SIG-M5 (cell line): ENCODE results near the gene MYLK.
"Not testable (repeated sequence)": the region's sequence is repeated elsewhere in the genome, so short reads cannot be mapped to it uniquely, and the experiment has no call there.

Experiments used
- DNase-seq: peaks from one replicate; lab custom pipeline; 2025; lab: John Stamatoyannopoulos, UW

Gene MYLK

GRCh38 chr3:123723070-123723469, 161.1 kb downstream of the MYLK start:
- DNase-seq: no peak

- DNase-seq: no peak
Observed at GRCh38 chr3:123722456-123722855, 161.7 kb downstream of the MYLK start.

DNA sequence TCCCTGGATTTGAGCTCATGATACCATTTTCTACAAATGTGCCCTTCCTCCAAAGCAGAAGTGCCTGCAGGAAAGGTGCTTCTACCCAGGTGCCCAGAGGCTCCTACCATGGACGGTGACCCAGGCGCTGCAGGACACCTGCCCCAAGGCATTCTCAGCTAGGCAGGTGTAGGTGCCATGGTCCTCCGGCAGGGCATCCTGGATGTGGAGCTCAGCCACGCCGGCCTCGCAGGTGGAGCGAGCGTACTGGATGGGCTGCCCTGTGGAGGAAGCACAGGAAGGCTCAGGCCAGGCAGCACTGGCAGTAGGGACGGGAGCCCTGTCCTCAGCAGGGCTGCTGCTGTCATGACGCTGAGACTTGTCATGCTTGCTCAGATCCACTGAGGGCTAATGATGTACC, 162.1 kb downstream of the MYLK start:
- no peak for DNase-seq

GRCh38 chr3:123721095-123721689, 162.9 kb downstream of the MYLK start:
- not testable (repeated sequence) for DNase-seq

DNA sequence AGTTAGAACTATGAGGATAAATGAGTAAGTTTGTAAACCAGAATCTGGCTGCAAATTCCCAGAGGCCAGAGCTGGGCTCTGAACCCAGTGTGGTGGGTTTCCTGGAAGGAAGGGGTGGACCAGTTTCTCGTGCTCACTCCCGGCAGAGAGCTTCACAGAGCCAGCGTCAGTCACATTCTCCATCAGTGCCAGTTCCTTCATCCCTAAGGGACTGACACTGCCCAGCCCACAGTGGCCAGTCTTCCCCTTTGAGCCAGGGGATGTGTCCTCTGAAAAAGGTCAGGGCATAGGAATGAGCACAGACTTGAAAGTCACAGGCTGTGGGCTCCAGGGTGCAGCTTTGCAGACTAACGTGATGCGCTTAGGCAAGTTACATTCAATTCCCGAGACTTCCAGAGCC, 163.5 kb downstream of the MYLK start:
- DNase-seq: no peak

DNA sequence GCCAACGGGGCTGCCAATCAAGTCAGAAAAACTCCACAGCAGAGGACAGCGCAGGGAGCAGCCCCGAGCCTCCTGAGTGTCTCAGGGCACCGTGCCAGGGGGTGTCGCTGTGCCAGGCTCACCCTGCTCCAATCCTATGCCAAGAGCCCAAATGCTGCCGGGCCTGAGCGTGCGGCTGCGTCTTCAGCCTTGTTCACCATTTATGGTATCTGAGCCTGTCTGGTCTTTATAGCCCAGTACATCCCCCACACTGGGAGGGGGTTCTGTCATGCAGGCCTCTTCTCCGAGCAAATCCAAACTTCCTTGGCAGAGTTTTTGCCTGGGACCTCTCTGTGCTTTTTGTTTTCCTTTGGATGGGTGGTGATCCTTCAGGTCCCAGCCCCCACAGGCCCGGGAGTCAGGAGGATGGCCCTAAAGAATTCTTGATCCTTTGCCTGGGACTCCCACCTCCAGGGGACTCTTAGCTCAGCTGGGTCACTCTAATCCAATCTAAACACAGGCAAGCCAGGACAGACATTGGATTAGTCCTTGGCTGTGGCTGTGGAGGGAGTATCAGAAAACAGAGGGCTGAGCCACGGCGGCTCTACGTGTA, 164.2 kb downstream of the MYLK start:
- DNase-seq: no peak

GRCh38 chr3:123719061-123719756, 164.9 kb downstream of the MYLK start:
- DNase-seq: not testable (repeated sequence)

DNA sequence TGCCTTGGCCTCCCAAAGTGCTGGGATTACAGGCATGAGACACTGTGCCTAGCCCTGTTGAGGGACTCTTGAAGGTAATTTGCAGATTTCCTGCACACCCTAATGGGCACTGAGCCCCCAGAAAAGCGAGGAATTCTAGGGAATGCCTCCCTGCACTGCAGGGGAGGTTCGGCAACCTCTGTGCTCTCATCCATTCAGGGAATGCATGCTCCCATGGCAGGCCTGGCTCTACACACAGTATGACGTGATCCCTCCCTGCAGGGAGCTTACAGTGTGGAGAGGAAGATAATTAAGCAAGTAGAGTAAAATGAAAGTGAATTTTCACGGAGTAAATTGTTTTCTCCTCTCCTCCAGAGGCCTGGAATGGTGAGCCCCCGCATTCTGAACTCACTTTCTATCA, 166.0 kb downstream of the MYLK start:
- no peak for DNase-seq

DNA sequence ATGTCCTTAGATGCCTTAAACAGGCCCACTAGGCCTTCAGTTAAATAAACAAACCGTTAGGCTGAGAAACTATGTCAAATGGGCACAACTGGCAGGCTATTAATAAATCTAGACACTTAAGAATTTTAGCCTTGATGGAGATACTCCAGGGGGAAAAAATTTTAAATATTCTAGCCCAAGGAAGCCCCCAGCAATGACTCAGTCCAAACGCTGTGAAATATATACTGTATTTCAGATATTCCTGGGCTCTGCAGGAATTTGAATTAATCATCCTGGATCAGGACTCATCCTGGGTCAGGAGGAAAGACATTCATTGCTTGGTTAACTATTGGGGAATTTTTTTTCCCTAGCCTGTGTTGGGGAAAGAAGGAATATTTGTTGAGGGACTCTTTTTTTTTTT, 166.7 kb downstream of the MYLK start:
- not testable (repeated sequence) for DNase-seq

DNA sequence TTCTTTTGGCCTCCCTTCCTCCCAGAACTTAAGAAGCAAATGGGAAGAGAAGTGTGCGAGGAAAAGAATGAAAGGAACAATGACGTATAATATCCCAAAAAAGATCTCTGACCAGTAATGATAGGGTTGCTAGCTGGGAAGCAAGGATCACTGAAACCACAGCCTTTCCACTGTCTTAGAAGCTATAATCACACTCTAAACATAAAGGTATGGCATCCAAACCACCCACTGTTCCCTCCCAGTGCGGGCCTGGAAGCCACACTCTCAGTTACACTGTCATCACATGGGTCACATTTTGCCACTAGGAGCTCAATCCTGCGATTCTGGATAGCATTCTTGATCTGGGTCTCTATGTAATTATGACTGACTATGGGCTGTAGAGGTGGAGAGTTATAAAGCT, 167.7 kb downstream of the MYLK start:
- no peak for DNase-seq

DNA sequence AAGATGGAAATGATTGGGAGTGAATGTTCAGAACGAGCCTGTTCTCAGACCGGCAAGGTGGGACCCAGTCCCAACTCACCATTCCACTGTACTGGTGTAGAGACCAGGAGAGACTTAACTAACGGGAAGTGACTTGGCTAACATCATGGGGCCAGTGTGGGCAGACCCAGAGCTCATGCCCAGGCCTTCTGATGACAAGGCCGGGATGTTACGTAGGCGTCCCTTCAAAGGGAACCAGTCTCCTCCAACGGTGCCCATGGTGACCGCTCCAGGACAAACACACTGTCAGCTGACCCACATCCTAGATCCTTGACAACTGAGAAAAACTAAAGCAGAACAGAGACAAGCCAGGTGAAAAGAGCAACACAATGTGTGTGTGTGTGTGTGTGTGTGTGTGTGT, 170.9 kb downstream of the MYLK start:
- DNase-seq: no peak

GRCh38 chr3:123712077-123712860, 171.9 kb downstream of the MYLK start:
- DNase-seq: no peak

GRCh38 chr3:123711356-123711755, 172.8 kb downstream of the MYLK start:
- no peak for DNase-seq

GRCh38 chr3:123708531-123708930, 175.6 kb downstream of the MYLK start:
- DNase-seq: no peak

DNA sequence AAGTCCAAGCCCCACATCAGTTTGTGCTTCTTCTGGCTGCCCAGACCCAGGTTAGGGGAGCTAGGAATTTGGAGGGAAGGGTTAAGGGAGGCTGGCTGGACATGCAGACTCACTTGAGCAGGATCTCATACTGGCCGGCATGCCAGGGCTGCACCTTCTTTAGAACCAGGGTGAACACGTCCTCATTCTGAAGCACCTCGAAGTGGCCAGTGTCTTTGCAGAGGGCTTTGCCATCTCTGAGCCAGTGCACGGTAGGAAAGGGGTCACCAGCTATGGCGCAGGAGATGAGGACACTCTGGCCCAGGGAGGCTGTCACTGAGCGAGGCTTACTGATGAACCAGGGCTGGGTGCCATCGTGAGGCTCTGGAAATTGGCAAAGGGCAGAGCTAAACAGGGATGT, 176.5 kb downstream of the MYLK start:
- DNase-seq: not testable (repeated sequence)

DNA sequence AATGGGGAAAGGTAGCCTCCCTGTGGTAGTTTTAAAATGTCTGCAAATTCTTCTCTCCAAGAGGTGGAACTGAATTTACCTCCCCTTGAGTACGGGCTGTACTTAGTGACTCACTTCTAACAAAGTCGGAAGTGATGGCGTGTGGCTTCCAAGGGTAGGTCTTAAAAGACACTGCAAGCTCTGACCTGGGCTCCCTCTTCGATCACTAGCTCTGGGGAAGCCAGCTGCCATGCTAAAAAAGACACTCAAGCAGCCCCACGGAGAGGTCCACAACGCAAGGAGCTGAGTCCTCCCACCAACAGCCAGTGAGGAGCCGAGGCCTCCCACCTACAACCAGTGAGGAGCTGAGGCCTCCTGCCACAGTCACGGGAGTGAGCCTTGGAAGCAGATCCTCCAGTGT, 177.3 kb downstream of the MYLK start:
- no peak for DNase-seq

DNA sequence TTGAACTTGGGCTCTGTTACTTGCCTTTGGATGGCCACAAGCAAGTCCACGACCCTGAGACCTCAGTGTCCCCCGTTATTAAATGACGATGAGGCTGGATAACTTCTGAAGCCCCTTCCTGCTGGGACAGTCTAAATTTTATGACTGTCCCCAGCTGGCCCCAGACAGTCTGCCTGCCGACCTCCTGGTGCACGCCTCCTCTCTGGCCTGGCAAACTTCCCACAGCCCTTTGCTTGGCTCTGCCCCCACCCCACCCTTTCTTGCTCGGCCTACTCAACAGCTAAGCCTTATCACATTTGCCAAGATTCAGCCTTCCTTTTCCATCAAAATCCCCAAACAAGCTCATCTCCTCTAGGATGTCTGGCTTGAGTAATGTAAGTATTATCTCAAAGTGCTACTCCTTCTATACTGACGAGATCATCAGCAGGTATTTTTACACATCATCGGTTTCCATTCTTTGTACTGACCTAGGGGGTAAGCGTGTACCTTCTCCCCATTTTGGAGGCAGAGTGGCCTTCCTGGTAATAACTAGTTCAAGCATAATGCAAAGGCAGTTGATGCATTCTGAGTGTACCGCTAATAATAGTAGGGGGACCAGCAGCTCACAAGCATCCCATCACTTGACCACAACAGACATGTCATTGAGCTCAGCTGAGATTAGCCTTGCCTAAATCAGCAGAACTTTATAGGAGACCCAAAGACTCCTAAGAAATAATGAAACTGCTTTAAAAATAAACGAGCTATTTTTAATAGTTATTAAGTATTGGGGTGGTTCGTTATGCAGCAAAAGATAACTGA, 178.4 kb downstream of the MYLK start:
- no peak for DNase-seq

- not testable (repeated sequence) for DNase-seq
Observed at GRCh38 chr3:123703663-123704062, 180.5 kb downstream of the MYLK start.

DNA sequence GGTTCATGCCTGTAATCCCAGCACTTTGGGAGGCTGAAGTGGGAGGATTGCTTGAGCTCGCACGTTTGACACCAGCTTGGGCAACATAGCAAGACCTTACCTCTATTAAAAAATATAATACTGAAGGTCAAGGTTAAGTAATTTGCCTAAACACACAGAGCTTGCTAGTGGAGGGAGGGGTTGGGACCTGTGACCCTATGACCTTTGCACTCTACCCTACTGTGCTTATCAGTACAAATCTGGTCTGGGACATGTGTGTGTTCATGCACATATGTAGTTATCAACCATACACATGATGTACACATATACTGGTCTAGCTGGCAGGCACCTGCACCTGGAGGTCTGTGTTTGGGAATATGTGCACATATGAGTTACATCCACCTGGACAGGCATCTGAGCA, 181.4 kb downstream of the MYLK start:
- no peak for DNase-seq

DNA sequence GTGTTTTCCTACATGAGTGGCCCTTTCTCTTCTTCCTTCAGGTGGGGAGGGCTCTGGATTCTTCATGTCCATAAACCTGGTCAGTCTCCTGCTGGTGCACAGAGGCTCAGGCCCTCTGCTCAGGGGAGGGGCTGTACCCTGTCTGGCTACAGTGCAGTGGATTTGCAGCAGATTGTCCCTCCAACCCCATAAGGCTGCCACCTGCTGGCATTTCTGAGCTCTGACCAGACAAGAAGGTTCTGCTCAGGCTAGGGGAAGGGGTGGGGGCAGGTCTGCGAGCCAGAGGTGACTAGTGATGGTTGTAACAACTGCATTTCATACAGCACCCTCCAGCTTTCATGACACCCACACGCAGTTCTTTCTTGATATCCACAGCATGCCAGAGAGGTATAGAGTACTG, 182.1 kb downstream of the MYLK start:
- not testable (repeated sequence) for DNase-seq

- no peak for DNase-seq
Observed at GRCh38 chr3:123700791-123701722, 183.1 kb downstream of the MYLK start.
